Inflammatory macrophage treated with lipopolysaccharide for 4 hours (primary cell): ENCODE measurements around the gene ARHGAP23.
"Not testable (repeated sequence)": the region's sequence is repeated elsewhere in the genome, so short reads cannot be mapped to it uniquely, and the experiment has no call there.

Source experiments
- DNase-seq: peaks from one replicate; pipeline ENCODE4 v3.0.0-alpha.2; 2020

ARHGAP23 gene

DNA sequence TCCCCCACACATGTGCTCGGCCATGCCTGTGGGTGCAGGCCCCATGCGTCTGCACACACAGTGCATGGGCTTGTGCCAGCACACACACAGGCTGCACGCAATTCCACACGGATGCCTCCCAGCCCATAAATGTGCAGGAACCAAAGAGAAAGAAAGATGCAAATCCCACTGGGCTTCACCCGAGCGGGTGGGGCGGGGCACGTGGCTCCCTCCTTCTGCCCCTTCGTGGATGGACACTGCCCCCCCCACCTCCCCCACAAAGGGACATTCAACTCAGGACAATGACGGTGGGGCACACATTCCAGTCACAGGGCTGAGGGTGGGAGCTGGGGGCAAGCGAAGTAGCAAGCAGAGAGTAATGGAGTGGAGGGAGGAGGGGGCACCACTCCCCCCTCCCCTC is 102.6 kb downstream of the ARHGAP23 start:
- not testable (repeated sequence) for DNase-seq

- not testable (repeated sequence) for DNase-seq
Measured at GRCh38 chr17:38531761-38532160, 103.5 kb downstream of the ARHGAP23 start.

DNA sequence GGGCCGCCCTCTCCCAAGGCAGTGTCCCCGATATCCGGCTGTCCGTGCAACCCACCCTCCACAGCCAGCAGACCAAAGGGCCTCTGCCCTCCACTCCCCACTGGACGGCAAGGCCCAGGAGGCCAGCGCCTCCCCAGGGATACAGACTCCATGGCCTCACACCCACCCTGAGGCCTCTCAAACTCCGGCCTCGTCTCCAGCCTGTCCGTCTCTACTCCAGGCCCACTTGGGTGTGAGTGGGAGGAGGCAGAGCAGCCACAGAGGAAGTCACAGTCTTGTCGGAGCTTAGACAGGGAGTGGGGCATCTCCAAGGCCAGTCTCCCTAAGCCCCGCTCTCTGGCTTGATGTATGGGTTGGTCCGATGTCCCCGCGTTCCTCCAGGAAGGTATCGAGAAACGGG is 104.2 kb downstream of the ARHGAP23 start:
- DNase-seq, result no peak

DNA sequence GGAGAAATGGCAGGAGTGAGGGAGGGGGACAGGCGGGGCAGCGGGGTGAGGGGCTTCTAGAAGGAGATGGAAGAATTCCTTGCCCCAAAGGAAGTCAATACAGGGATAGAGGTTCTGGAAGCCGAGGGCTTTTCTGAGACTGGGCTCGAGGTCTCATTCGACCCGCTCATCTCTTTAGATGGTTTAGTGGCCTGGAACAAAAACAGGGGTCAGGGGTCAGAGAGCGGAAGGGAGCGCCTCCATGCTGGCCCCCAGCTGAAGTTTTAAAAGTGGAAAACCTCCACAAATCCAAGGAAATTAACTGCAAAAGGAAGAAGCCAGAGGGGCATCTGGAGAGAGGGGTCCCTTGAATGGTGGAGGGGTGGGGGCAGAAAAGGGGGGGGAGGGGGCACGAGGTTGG is 105.0 kb downstream of the ARHGAP23 start:
- DNase-seq, result no peak

DNA sequence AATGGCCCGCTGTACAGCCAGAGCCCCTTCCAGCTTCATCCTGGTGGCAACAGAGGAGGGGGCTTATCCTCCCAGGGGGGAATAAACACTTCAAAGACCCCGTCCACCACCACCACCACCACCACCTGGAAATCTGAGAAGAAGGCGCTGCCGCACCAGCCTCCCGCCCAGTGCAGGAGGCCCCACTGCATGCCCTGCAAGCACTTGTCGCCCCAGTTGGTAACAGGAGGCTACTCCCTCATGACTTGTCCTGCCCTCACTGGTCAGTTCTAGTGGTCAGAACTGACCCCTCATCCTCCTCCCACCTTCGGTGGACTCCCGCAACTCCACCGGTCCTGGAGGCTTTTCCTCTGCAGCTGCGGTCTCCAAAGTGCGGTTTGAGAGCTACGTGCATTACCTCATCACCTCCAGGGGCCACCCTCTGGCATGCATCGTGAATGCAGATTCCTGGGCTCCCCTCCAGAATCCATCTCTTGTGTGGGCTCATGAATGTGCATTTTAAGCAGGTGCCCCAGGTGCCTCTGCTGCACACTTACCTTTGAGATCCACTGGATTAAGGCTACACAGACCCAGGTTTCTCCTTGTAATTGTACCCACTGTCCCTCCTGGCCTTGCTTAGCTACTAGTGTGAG is 105.7 kb downstream of the ARHGAP23 start:
- DNase-seq, result no peak

GRCh38 chr17:38534498-38534885 is 106.2 kb downstream of the ARHGAP23 start:
- DNase-seq, result no peak

DNA sequence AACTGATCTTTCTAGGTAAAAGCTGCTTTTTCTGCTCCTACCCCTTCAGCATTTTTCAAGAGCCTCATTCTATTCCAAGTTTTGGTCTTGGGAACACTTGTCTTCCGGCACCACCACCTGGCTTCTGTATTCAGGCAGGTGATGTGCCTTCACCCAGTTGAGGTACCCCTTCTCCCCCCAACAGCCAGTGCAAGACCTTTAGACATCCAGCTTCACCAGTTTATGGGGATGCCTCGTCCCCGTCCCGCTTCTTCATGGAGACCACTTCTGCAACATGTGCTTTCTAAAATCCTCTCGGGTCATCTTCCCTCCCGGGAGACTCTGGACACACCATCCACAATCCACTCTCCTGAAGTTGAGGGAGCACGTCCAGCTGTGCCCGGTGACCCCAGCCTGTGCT is 107.6 kb downstream of the ARHGAP23 start:
- no peak for DNase-seq

DNA sequence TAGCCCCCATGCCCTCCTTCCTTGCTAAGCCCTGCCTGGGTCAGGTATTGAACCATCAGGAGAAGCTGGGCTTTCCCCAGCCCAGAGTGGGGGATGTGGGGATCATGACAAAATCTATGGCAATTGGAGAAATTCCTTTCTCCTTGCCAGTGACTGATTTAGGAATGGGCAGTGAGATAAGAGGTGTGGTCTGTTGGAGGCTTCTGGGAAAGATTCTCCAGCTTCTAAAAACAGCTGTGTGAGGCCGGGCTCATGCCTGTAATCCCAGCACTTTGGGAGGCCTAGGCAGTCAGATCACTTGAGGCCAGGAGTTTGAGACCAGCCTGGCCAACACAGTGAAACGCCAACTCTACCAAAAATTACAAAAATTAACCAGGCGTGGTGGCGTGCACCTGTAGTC is 108.4 kb downstream of the ARHGAP23 start:
- no peak for DNase-seq

GRCh38 chr17:38538906-38539305 is 110.6 kb downstream of the ARHGAP23 start:
- no peak for DNase-seq

DNA sequence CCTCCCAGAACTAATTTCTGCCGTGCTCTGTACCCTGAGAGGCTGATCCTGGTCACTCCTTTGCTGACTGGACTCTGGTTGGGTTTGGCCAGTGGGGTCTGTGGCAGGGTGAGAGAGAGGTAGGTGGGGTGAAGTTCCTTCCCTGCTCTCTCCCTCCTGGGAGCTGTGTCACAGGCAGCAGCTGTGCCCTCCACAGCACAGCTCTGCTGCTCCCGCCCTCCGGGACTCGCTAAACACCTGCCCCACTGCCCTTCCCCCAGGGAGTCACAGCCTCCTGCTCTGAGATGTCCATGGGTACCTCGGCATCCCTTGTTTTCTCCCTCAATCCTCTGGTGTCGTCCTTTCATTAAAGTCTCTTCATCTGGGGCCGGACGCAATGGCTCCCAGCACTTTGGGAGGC is 111.1 kb downstream of the ARHGAP23 start:
- no peak for DNase-seq

GRCh38 chr17:38540514-38541045 is 112.3 kb downstream of the ARHGAP23 start:
- DNase-seq, result peak; percentile 27

GRCh38 chr17:38541281-38541680 is 113.0 kb downstream of the ARHGAP23 start:
- DNase-seq, result no peak

- DNase-seq, result no peak
Measured at GRCh38 chr17:38542286-38542685, 114.0 kb downstream of the ARHGAP23 start.

- no peak for DNase-seq
Measured at GRCh38 chr17:38543403-38544174, 115.3 kb downstream of the ARHGAP23 start.

- no peak for DNase-seq
Measured at GRCh38 chr17:38544175-38544838, 116.0 kb downstream of the ARHGAP23 start.

GRCh38 chr17:38544839-38545209 is 116.6 kb downstream of the ARHGAP23 start:
- DNase-seq, result no peak

DNA sequence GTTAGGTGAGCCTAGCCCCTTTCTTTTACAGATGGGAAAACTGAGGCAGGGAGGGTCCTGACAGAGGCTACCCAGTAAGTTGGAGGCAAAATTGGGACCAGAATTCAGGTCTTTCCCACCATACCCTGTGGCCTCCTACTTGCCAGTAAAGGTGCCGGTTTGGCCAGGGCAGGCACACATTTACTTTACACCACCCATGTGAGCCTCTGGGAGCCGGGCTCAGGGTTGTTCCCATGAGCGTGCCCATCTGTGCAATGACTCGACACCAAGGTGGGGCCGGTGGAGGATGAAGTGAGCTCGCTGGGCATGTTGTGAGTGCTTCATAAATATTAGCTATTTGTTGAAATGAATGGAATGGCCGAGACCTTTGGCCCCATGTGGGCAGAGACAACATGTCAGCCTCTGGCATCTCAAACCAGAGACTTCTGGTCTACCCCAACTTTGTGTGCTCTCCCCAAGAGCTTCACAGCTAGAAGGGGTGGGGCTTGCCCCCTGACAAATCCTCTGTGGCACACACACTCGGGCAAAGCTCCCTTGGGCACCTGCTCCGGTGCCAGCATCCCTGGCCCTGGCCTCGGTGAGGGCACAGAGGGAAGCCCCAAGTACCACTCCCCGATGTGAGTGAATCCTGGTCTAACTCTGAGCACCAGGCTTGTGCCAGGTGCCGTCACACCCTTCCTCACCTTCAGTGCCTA is 117.4 kb downstream of the ARHGAP23 start:
- no peak for DNase-seq

- no peak for DNase-seq
Measured at GRCh38 chr17:38546396-38546795, 118.1 kb downstream of the ARHGAP23 start.

DNA sequence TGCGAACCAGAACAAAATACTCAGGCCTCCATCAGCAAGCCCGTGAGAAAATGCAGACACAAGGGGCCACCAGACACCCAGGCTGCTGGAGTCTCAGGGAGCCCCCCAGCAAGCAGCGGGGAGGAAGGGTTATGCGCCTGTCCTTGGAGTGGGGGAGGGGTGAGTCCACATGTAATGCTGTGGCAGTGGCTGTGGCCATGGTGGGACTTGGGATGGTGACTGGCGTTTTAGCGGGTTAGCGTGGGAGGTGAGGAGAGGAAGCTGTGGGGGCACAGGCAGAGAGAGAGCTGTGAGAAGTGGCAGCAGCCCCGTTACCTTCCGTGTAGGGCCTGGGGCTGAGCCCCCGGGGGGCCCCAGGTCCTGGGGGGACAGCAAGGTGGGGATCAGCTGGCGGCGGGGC is 119.2 kb downstream of the ARHGAP23 start:
- peak; percentile 18 for DNase-seq

DNA sequence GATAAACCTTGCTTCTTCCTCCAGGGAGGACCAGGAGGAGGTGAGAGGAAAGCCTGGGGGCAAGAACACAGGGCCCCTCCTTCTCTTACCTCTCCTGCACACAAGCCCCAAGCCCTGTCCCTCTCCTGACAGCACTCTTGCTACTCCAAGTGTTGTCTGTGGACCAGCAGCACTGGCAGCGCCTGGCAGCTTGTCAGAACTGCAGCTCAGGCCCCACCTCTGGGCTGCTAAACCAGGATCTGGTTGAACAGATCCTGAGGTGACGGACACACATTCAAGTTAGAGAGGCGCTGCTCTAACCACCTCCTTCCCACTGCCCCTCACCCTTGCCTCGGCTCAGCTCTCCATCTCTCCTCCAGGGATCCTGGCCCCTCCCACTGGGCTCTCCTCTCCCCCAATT is 121.0 kb downstream of the ARHGAP23 start:
- DNase-seq, result no peak

DNA sequence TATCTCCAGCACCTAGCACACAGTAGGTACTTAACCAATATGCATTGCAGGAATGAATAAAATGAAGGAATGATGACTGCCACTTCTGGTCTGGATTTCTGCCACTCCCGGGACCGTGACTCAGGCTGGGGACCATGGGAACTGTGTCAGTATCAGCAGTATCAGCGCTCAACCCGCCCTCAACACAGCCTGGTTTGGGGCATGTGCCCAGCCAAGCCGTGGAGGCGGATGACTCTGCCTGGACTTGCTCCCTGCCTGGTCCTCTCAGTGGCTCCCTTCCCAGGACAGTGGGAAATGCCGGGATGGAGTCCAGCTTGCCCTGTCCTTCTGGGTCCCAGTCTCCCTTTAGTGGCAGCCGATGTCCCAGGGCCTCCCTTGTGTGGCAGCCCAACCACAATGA is 122.4 kb downstream of the ARHGAP23 start:
- no peak for DNase-seq

GRCh38 chr17:38551121-38551520 is 122.9 kb downstream of the ARHGAP23 start:
- DNase-seq, result no peak

DNA sequence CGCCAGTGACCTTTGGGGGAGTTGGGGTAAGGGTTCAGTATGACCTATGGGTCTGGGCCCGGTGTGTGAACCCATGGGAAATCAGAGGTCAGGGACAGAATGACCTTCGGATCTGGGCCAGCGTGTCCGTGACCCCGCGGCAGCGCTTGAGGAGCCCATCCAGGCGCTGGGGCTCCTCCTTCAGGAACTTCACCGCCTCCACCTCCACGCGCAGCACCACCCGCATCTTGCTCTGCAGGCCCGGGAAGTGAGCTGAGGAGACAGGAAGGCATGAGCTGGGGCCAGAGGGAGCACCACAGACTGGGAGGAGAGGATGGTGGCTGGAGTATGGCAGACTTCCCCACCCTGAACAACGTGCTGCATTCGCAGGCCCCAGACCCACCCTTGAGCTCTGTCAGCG is 124.1 kb downstream of the ARHGAP23 start:
- no peak for DNase-seq
